Measurements from ENCODE around the gene GID4.

DNA sequence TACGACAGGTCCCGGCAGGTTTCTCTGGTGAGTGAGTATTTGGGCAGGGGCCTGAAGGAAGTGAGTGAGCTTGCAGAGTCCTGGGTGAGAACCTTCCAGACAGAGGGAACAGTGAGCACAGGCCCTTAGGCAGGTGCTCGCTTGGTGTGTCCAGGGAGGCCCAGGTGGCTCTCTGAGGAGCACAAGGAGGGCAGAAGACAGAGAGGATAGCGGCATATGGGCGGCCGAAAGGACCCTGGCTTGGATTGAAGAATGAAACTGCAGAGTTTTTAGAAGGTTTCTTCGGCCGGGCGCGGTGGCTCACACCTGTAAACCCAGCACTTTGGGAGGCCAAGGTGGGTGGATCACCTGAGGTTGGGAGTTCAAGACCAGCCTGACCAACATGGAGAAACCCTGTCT lies 55.2 kb downstream of the GID4 start:
- TF ChIP-seq, protein P1, sequence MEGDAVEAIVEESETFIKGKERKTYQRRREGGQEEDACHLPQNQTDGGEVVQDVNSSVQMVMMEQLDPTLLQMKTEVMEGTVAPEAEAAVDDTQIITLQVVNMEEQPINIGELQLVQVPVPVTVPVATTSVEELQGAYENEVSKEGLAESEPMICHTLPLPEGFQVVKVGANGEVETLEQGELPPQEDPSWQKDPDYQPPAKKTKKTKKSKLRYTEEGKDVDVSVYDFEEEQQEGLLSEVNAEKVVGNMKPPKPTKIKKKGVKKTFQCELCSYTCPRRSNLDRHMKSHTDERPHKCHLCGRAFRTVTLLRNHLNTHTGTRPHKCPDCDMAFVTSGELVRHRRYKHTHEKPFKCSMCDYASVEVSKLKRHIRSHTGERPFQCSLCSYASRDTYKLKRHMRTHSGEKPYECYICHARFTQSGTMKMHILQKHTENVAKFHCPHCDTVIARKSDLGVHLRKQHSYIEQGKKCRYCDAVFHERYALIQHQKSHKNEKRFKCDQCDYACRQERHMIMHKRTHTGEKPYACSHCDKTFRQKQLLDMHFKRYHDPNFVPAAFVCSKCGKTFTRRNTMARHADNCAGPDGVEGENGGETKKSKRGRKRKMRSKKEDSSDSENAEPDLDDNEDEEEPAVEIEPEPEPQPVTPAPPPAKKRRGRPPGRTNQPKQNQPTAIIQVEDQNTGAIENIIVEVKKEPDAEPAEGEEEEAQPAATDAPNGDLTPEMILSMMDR (conservative IDR thresholded peaks at IDR 0.05; ENCODE audit: low read depth, low read length): no peak
- no peak for TF ChIP-seq POLR2A (IDR thresholded peaks at IDR 0.05; ENCODE audit: low read depth, low read length)
- TF ChIP-seq SMC3 (IDR thresholded peaks at IDR 0.05; ENCODE audit: low read depth, low read length): no peak
- TF ChIP-seq RAD21 (IDR thresholded peaks at IDR 0.05; ENCODE audit: low read length): no peak
- TF ChIP-seq, protein P2, sequence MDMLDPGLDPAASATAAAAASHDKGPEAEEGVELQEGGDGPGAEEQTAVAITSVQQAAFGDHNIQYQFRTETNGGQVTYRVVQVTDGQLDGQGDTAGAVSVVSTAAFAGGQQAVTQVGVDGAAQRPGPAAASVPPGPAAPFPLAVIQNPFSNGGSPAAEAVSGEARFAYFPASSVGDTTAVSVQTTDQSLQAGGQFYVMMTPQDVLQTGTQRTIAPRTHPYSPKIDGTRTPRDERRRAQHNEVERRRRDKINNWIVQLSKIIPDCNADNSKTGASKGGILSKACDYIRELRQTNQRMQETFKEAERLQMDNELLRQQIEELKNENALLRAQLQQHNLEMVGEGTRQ (IDR thresholded peaks at IDR 0.05; ENCODE audit: low read depth, low read length): no peak
- no peak for TF ChIP-seq RFX5 (IDR thresholded peaks at IDR 0.05; ENCODE audit: low read depth, low read length)

Data from IMR-90 (cell line).